HG02938 (cell line): ENCODE data around the gene SLC6A11.

Source experiments
- ATAC-seq: cut with Tn5 transposase; IDR thresholded peaks from one replicate; pipeline ENCODE4 v1.9.1; 2021; ENCODE audit warnings: mild to moderate bottlenecking, moderate library complexity; ENCODE audit not compliant: unreplicated experiment

The SLC6A11 gene

DNA sequence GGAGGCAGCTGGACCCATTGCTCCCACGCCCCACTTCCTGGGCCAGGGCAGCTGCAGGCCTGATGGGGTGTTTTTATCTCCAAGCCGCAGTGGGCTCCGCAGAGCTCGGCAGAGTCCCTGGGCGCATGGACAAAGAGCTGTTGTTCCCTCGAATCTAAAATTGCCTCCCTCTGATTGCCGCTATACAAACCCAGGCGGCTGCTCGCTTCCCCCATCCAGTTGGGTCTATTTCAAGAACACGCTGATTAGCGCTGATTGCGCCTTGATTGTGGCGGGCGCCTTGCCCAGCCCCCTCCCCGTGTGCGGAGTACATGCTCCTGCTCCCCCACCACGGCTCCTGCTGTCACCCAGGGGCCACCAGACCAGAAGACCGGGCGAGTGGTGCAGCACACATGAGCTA lies 133.2 kb downstream of the SLC6A11 start:
- ATAC-seq = no peak

- ATAC-seq = no peak
Measured at GRCh38 chr3:10950476-10951294, 134.7 kb downstream of the SLC6A11 start.

DNA sequence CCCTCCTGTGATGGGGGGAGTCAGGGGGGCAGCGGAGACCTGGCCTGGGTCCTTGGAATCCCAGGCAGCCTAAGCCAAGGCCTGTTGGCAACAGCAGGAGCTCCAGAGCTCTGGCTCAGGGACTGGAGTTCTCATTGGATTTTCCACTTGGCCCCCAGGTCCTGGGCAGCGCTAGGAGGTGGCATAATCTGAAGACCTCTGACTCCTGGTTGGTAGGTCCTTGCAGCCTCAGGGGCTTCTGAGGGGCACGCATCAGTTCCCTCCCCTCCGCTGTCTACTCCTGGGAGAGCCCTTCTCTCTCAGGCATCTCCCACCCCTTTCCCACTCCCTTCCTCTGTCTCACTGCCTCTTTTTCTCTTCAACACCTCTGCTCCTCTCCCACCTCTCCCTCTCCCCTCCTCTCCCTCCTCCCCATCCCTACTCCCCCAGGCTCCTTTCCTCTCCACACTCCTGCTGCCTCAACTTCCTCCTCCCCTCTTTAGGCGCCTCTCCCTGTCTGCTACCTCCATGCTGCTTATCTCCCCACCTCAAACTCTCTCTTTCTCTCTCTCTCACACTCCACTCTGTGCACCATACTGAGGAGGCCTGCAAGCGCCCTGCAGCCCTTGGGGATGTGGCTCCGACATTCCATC lies 135.4 kb downstream of the SLC6A11 start:
- ATAC-seq = no peak

- no peak for ATAC-seq
Measured at GRCh38 chr3:10952525-10952924, 136.5 kb downstream of the SLC6A11 start.

- no peak for ATAC-seq
Measured at GRCh38 chr3:10954740-10955139, 138.7 kb downstream of the SLC6A11 start.

DNA sequence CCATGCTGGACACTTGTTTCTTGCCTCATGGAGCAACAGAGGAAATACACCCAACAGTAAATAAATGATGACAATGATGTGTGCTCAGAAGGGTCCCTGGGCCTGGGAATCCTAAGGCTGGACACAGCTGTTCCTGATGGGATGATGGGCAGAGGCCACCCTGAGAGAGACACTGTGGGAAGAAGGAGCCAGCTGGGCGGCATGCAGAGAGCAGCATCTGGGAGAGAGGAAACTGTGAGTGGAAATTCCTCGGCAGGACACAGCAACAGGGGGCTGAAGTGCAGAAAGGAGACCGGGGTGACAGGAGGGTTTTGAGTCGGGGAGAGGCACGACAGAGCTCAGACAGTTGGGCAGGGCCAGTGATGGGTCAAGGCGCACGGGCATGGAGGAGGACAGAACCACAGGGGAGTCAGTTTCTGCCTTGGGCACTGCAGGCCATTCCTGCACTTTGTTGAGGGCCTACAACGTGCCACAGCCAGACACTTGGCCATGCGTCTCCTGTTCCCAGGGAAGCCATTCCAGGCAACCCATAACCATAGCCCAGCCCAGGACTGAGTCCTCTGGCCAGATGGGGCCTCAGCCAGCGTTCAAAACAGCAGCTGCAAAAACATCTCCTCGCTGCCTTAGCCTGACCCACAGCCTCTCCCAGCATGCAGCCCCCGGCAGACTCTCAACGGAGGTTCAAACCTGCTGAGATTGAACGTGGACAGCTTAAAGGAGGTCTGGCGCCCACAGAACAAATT lies 139.9 kb downstream of the SLC6A11 start:
- ATAC-seq = no peak

DNA sequence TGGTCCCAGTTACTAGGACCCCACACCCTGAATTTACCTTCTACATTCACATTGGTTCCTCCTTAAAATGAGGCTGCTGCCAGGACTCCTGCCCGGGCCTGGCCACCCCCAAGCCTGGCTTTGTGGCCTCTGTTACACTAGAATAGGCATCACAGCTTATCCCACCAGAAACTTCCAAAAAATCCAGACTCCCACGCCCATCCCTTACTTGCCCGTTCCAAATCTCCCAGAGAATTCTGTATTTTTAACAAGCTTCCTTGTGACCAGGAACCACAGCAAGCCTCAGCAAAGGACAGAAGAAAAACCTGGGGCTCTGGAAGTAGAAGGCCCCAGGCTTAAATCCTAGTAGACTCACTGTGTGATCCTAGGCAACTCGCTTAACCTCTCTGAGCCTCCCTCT lies 140.5 kb downstream of the SLC6A11 start:
- ATAC-seq = no peak

- ATAC-seq = no peak
Measured at GRCh38 chr3:10956986-10957385, 141.0 kb downstream of the SLC6A11 start.

DNA sequence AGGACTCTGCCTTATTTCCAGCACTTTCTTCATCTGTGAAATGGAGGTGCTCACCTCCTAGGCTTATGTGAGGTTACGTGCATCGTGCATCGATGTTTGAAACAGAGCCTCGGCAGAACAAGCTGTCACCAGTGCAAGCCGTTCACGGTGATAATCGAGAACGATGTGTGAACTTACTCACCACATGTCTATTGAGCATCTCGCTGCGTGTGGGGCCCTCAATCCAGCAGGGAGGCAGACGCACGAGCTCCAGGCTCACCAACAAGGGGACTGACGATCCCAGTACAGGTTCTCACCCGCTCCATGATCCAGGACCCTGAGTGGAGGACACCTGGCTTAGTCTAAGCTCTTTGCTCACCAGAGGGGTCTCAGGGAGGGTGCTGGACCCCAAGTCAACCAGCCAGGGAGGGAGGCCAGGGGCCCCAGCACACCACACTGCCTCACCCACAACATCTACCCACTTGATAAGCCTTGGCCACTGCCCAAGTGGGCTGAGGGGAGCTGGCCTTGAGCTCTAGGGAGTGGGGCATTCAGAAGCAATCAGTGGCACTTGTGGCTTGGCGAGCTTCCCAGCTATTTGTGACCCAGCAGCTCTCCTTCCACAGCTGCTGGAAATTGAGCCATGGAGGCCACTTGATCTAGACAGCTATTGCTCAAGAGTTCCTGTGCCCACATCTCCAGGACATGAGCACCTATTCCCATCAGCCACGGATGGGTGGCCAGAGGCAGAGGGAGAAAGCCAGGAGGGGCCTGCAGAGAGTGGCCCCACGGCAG lies 142.1 kb downstream of the SLC6A11 start:
- ATAC-seq = no peak

- ATAC-seq = no peak
Measured at GRCh38 chr3:10960255-10960654, 144.2 kb downstream of the SLC6A11 start.

DNA sequence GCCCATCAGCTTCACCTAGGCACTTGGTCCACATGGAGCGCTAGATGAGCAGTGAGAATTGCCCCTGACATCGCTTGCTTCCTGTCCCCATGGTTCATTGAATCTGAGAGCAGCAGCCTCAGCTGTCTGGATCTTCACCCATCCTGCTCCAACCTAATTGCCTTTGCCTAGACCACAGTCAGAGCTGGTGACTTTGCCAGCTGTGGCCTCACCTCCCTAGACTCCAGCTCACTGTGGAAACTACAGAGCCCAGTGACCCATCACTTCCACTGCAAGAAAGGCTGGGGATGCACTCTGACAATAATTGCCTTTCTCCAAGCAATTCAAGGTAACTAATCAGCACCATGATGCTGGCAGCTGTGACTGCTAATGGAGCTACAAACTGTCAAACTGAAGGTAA lies 145.9 kb downstream of the SLC6A11 start:
- ATAC-seq = no peak

DNA sequence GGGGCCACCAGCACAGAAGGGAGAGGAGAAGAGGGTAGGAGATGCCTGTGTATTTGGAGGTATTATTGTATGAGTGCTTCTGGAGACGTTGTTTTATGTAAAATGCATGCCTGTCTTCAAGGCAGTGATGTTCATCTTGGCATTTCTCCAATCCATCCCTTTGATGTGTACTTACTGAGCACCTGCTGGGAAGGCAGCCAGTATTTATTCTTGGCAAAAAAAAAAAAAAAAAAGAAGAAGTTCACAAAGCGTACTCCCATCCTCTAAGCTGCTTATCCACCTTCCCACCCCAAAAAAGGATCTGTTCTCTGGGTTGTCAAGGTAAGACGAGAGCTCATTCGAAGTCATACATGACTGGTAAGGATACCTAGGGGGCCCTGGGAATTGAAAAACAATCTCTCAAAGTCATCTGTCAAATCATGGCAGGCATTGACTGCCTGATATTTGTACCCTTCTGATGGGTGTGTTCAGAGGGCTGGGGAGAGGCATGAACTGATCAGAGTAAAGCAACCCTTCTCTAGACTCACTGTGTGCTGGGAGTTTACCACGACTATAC lies 146.5 kb downstream of the SLC6A11 start:
- ATAC-seq = no peak

DNA sequence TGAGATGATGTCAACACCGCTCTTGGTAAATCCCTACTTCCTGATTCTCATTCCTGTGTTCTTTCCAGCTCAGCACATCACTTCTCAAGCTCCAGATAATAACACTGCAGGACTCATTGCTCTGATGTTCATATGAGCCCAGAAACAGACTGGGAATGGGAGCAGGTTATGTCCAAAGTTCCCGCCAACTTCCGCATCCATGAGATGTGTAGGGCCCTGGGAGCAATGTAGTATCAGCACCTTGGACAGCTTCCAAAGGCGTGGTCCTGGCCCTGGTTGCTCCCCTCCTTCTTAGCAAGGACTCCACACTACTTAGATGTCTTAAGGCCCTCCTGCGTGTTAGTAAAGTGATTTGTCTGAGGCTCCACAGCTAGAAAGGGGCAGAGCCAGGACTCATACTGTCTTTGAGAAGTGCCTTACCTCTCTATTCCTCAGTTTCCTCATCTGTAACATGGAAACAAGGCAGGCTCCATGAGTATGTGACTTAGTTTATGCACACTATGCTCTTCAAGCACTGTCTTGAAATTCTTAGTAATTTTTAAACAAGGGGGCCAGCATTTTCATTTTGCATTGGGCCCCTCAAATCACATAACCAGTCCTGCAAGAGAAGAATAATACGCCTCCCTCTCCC lies 148.6 kb downstream of the SLC6A11 start:
- ATAC-seq = no peak

DNA sequence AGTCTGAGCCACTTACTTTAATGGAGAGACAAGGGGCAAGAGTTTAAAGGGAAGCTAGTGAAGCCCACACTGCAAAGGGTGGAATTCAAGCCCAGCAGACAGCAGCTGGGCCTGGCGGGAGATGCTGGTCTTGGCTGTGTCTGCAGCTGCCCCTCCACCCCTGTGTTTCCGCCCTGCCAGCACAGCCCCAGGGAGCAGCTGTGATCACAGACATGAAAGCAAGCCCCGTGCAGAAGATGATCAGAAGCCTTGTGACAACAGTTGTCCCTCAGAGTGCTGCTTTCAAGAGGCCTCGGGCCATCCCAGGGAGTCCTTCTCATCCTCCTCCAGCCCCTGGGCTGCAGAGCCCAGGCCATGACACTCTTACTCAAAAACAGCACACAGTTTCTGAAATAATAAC lies 152.4 kb downstream of the SLC6A11 start:
- no peak for ATAC-seq

GRCh38 chr3:10970306-10970960 lies 154.4 kb downstream of the SLC6A11 start:
- no peak for ATAC-seq

- no peak for ATAC-seq
Measured at GRCh38 chr3:10972072-10972782, 156.2 kb downstream of the SLC6A11 start.

GRCh38 chr3:10973046-10973595 lies 157.1 kb downstream of the SLC6A11 start:
- no peak for ATAC-seq

DNA sequence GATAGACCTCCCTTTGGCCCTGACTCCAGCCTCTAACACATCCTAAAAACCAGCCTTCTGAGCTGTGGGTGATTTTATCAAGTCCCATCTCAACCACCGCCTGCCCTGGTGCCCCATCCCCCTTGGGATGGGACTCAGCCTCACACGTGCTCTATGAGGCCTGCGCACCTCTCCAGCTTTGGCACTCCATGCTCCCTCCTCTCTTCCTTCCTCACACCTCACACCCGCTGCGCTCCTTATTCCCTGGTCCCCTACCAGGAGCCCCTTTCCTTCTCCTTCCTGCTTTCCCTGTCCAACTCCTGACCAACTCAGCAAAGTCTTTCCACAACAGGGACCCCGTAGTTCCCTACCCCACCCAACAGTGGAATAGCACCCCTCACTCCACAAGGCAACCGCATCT lies 158.1 kb downstream of the SLC6A11 start:
- ATAC-seq = no peak
